ENCODE measurements around the gene TRIM31. TPM values are rescaled to one million over a fixed set of nuclear protein-coding genes. Genes with fewer than 3 reads are reported as not detected.

TRIM31 gene
- total RNA-seq, 1 experiment from 2014 or later = not detected

DNA sequence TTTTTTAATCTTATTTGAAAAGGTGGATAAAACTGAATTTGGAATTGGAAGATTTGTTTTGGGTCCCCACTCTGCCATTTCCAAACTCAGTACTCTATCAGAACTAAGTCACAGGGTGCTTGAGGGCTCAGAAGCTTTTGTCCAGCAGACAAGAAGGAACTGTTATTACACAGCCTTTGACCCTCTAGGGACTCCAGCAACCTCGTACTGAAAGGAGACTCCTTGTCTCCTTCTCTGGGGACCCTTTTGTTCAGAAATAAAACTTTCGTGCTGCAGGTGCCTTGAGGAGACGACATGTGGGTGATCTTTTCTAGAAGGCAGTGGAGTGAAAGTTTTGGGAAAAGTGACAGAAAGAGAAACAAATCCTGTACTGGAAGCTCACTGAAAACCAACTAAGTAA is 59.2 kb downstream of the TRIM31 start:
- WGBS (ENCODE audit: extremely low coverage, insufficient read length, low lambda C conversion rate) = no CpG with 5 or more reads among the region's 3 CpGs
- H3K4me2 ChIP-seq (ENCODE audit: insufficient read depth, insufficient read length, low read length) = no peak overlapping the region
- H4K5ac ChIP-seq (ENCODE audit: insufficient read length, low read depth, low read length) = no peak overlapping the region
- H2BK5ac ChIP-seq (ENCODE audit: insufficient read length, low read length) = no peak overlapping the region
- H4K91ac ChIP-seq (ENCODE audit: insufficient read length, low read depth, low read length) = no peak overlapping the region
- H3T11ph ChIP-seq (ENCODE audit: low read length) = no peak overlapping the region
- H3K27ac Mint-ChIP-seq = no peak overlapping the region
- no peaks in the 10 kb centered on the region for H3K79me2 ChIP-seq (ENCODE audit: insufficient read depth, low read length)
- no peaks in the 10 kb centered on the region for H3K27me3 Mint-ChIP-seq (ENCODE audit: low read depth)
- no peaks in the 10 kb centered on the region for H3K4me1 Mint-ChIP-seq
- no peaks in the 10 kb centered on the region for H3K27me3 ChIP-seq (ENCODE audit: insufficient read depth, low read length)
- no peak overlapping the region for H3K56ac ChIP-seq (ENCODE audit: insufficient read length, low read depth, low read length)
- no peak overlapping the region for H3K14ac ChIP-seq (ENCODE audit: insufficient read depth, low read length)
- no peak overlapping the region for H3K23ac ChIP-seq (ENCODE audit: insufficient read length, low read depth, low read length)
- no peaks in the 10 kb centered on the region for H4K20me1 ChIP-seq (ENCODE audit: control insufficient read depth, insufficient read depth, insufficient read length)
- no peaks in the 10 kb centered on the region for H3K4me1 ChIP-seq (ENCODE audit: insufficient read depth, low read length)
- no peak overlapping the region for H3K27ac ChIP-seq (ENCODE audit: insufficient read length, low read depth, low read length)
- H4K8ac ChIP-seq (replicated peaks; ENCODE audit: insufficient read length, low read depth, low read length) = no peak overlapping the region
- H3K4ac ChIP-seq (ENCODE audit: low read depth, low read length) = no peak overlapping the region
- no peak overlapping the region for H2BK12ac ChIP-seq (ENCODE audit: insufficient read length, low read depth, low read length)
- no peak overlapping the region for H2BK20ac ChIP-seq (ENCODE audit: low read depth, low read length, poor library complexity, severe bottlenecking)
- no peak overlapping the region for H2BK15ac ChIP-seq (ENCODE audit: low read depth, low read length)
- no peaks in the 10 kb centered on the region; a peak in 1 of 7 replicates for H3K36me3 Mint-ChIP-seq (ENCODE audit: insufficient read depth in 1 of 3, low read depth in 3 of 3)
- H3K23me2 ChIP-seq (ENCODE audit: insufficient read length, low read depth, low read length, poor library complexity, severe bottlenecking) = no peaks in the 10 kb centered on the region
- no peak overlapping the region for H3K9ac ChIP-seq (ENCODE audit: extremely low read depth, insufficient read length, low read length)
- TF ChIP-seq, protein P1, sequence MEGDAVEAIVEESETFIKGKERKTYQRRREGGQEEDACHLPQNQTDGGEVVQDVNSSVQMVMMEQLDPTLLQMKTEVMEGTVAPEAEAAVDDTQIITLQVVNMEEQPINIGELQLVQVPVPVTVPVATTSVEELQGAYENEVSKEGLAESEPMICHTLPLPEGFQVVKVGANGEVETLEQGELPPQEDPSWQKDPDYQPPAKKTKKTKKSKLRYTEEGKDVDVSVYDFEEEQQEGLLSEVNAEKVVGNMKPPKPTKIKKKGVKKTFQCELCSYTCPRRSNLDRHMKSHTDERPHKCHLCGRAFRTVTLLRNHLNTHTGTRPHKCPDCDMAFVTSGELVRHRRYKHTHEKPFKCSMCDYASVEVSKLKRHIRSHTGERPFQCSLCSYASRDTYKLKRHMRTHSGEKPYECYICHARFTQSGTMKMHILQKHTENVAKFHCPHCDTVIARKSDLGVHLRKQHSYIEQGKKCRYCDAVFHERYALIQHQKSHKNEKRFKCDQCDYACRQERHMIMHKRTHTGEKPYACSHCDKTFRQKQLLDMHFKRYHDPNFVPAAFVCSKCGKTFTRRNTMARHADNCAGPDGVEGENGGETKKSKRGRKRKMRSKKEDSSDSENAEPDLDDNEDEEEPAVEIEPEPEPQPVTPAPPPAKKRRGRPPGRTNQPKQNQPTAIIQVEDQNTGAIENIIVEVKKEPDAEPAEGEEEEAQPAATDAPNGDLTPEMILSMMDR (conservative IDR thresholded peaks at IDR 0.05) = no peak
- DNase-seq = no peak
- H2AK5ac ChIP-seq (ENCODE audit: insufficient read length, low read length) = no peak overlapping the region
- H3K79me1 ChIP-seq (ENCODE audit: insufficient read depth, low read depth, low read length, poor library complexity, severe bottlenecking) = no peaks in the 10 kb centered on the region
- H3K9me3 Mint-ChIP-seq = no peaks in the 10 kb centered on the region
- H2AFZ ChIP-seq (ENCODE audit: low read length) = no peak overlapping the region
- H3K9me3 ChIP-seq (ENCODE audit: control insufficient read depth, low read depth, low read length) = no peaks in the 10 kb centered on the region
- H2BK120ac ChIP-seq (ENCODE audit: low read depth, low read length, poor library complexity, severe bottlenecking) = no peak overlapping the region
- H3K18ac ChIP-seq (ENCODE audit: insufficient read length, low read depth, low read length) = no peak overlapping the region
- no peak overlapping the region for H3K4me3 Mint-ChIP-seq

Other genes starting within 250 kb of the TRIM31 start
- gene HLA-A, start 170.6 kb downstream of the TRIM31 start, total RNA-seq (2021) = 248 and 252 TPM in 2 replicates
- 31.9 and 33.1 TPM in 2 replicates for gene POLR1H, start 51.8 kb downstream of the TRIM31 start, total RNA-seq (2021)
- 22.7 and 23.8 TPM in 2 replicates for gene PPP1R11, start 45.9 kb downstream of the TRIM31 start, total RNA-seq (2021)
- gene RNF39, start 37.3 kb downstream of the TRIM31 start, total RNA-seq (2021) = 0.26 and 0.39 TPM in 2 replicates
- gene TRIM40, start 23.1 kb upstream of the TRIM31 start, total RNA-seq (2021) = not detected in 2 replicates
- gene TRIM10, start 48.1 kb upstream of the TRIM31 start, total RNA-seq (2021) = 0.07 and 0.09 TPM in 2 replicates
- gene TRIM15, start 50.5 kb upstream of the TRIM31 start, total RNA-seq (2021) = 0.20 TPM in 1 of 2 replicates, not detected in the other
- 33.9 and 35.8 TPM in 2 replicates for gene TRIM26, start 100.3 kb upstream of the TRIM31 start, total RNA-seq (2021)
- 26.2 and 26.8 TPM in 2 replicates for gene TRIM39, start 213.8 kb upstream of the TRIM31 start, total RNA-seq (2021)
- gene RPP21, start 232.1 kb upstream of the TRIM31 start, total RNA-seq (2021) = 62.2 and 64.0 TPM in 2 replicates